ENCODE results near the gene BASP1.

The BASP1 gene

DNA sequence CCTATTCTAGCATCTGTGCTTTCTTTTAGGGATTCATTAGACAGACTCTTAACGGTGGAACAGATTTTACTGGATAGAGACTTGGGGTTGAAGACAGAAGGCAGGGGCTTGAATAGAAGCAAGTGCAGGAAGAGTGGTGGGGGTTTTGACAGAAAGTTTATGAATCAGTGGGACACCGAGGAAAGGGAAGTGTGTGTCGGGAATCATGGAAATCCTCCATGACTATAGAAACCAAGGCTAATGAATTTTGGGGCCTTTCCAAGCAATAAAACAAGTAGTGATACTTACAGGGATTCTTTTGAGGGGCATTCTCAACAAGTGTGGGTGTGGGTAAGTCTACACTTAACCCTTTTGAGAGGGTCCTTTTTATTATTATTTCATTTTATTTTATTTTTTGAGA is 12.8 kb downstream of the BASP1 start:
- Histone ChIP-seq H3K79me2 (ENCODE audit: low read length) (peaks cover 89% of the 10 kb centered on the region), H3K4me1 (ENCODE audit: low read length) (no peaks in the 10 kb centered on the region), H3K36me3 (replicated peaks; ENCODE audit: insufficient read depth, low read length) (no peaks in the 10 kb centered on the region)

DNA sequence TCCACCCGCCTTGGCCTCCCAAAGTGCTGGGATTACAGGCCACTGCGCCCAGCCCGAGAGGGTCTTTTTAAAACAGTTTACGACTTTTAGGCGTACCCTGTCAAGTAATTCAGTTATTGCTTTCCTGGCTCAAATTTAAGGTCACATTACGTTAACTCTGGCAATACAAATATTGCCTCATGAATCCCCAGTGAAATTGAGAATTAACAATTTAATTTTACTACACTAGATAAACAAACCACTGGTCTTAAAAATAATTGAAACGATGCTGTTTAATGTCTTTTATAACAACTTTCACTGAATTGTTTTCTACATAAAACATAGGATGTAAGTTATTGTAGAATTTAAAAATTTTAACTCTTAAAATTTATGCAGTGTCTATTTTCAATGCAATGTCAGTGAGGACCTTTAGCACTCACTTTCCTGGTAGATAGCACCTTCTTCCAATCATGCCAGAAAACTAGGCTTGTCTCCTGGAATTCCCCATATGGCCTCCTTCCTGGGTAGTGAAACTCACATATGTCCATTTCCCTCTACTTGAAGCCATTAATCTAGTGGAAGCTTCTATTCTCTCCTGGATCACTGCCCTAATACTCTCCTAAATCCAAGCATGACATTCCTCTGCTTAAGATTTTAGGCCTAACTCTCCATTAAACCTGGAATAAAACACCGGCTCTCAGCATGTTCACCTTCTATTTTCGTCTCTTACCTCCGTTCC is 13.5 kb downstream of the BASP1 start:
- Histone ChIP-seq H3K27ac (ENCODE audit: low read length) (no peak overlapping the region), H2AFZ (ENCODE audit: low read length) (no peak overlapping the region), H3K27me3 (replicated peaks; ENCODE audit: insufficient read depth, low read length) (no peaks in the 10 kb centered on the region), H3F3A (ENCODE audit: insufficient read depth, low read length) (no peaks in the 10 kb centered on the region), H3K4me2 (ENCODE audit: low read depth, low read length) (no peak overlapping the region), H3K4me1 (ENCODE audit: low read length) (no peaks in the 10 kb centered on the region), H3K4me3 (ENCODE audit: low read length) (no peak overlapping the region), H3K9ac (ENCODE audit: low read length) (no peak overlapping the region), H3K9me2 (replicated peaks; ENCODE audit: insufficient read depth, low read length) (no peaks in the 10 kb centered on the region), H3K36me3 (replicated peaks; ENCODE audit: insufficient read depth, low read length) (no peaks in the 10 kb centered on the region), H4K20me1 (ENCODE audit: insufficient read depth, low read length) (no peaks in the 10 kb centered on the region), H3K79me2 (ENCODE audit: low read length) (peaks cover 88% of the 10 kb centered on the region), H3K9me3 (replicated peaks; ENCODE audit: insufficient read depth, low read length) (no peaks in the 10 kb centered on the region)
- TF ChIP-seq, protein P1, sequence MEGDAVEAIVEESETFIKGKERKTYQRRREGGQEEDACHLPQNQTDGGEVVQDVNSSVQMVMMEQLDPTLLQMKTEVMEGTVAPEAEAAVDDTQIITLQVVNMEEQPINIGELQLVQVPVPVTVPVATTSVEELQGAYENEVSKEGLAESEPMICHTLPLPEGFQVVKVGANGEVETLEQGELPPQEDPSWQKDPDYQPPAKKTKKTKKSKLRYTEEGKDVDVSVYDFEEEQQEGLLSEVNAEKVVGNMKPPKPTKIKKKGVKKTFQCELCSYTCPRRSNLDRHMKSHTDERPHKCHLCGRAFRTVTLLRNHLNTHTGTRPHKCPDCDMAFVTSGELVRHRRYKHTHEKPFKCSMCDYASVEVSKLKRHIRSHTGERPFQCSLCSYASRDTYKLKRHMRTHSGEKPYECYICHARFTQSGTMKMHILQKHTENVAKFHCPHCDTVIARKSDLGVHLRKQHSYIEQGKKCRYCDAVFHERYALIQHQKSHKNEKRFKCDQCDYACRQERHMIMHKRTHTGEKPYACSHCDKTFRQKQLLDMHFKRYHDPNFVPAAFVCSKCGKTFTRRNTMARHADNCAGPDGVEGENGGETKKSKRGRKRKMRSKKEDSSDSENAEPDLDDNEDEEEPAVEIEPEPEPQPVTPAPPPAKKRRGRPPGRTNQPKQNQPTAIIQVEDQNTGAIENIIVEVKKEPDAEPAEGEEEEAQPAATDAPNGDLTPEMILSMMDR (IDR thresholded peaks at IDR 0.05; ENCODE audit: low read length): no peak
- TF ChIP-seq EZH2phosphoT487 (IDR thresholded peaks at IDR 0.05; ENCODE audit: low read length) (no peak), EZH2 (optimal IDR thresholded peaks at IDR 0.05; ENCODE audit: low read depth, low read length) (no peak)
- no peak for DNase-seq

More for the DNA sequence above, 12.8 kb downstream of the BASP1 start:
- H3K4me2 ChIP-seq (ENCODE audit: low read depth, low read length): no peak overlapping the region
- H3K27ac ChIP-seq (ENCODE audit: low read length): no peak overlapping the region
- no peaks in the 10 kb centered on the region for H4K20me1 ChIP-seq (ENCODE audit: insufficient read depth, low read length)
- no peaks in the 10 kb centered on the region for H3K9me2 ChIP-seq (replicated peaks; ENCODE audit: insufficient read depth, low read length)
- no peak overlapping the region for H3K9ac ChIP-seq (ENCODE audit: low read length)
- H3K4me3 ChIP-seq (ENCODE audit: low read length): no peak overlapping the region
- H2AFZ ChIP-seq (ENCODE audit: low read length): no peak overlapping the region
- no peaks in the 10 kb centered on the region for H3K9me3 ChIP-seq (replicated peaks; ENCODE audit: insufficient read depth, low read length)
- H3K27me3 ChIP-seq (replicated peaks; ENCODE audit: insufficient read depth, low read length): no peaks in the 10 kb centered on the region
- no peaks in the 10 kb centered on the region for H3F3A ChIP-seq (ENCODE audit: insufficient read depth, low read length)
- no peak for DNase-seq
- TF ChIP-seq EZH2phosphoT487 (IDR thresholded peaks at IDR 0.05; ENCODE audit: low read length) (no peak), EZH2 (optimal IDR thresholded peaks at IDR 0.05; ENCODE audit: low read depth, low read length) (no peak)
- TF ChIP-seq, protein P1 (IDR thresholded peaks at IDR 0.05; ENCODE audit: low read length): no peak

DNA sequence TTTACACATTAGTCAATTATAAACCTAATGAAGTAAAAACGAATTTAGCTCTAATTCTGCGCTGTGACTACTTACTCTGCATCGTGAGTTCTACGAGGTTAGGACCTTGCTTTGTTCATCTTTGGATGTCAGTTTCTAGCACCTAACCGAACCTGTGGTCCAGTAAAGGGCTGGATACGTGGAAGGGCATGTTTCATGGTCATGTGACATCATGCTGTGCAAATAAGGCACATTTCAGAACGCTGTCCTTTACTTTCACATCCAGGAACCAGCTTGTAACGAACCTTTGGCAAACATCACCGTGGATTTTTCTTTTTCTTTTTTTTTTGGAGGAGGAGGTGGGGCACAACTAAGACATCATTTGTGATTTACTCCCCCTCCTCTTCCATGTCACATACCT is 15.0 kb downstream of the BASP1 start:
- no peak overlapping the region for H3K4me2 ChIP-seq (ENCODE audit: low read depth, low read length)
- no peak overlapping the region for H3K9ac ChIP-seq (ENCODE audit: low read length)
- H3K79me2 ChIP-seq (ENCODE audit: low read length): peaks cover 90% of the 10 kb centered on the region
- no peaks in the 10 kb centered on the region for H3K4me1 ChIP-seq (ENCODE audit: low read length)
- H3K9me2 ChIP-seq (replicated peaks; ENCODE audit: insufficient read depth, low read length): no peaks in the 10 kb centered on the region
- no peaks in the 10 kb centered on the region for H4K20me1 ChIP-seq (ENCODE audit: insufficient read depth, low read length)
- no peak for TF ChIP-seq EZH2phosphoT487 (IDR thresholded peaks at IDR 0.05; ENCODE audit: low read length)
- TF ChIP-seq, protein P1 (IDR thresholded peaks at IDR 0.05; ENCODE audit: low read length): no peak
- H3K27me3 ChIP-seq (replicated peaks; ENCODE audit: insufficient read depth, low read length): no peaks in the 10 kb centered on the region
- H3F3A ChIP-seq (ENCODE audit: insufficient read depth, low read length): no peaks in the 10 kb centered on the region
- H3K4me3 ChIP-seq (ENCODE audit: low read length): no peak overlapping the region
- DNase-seq: no peak
- no peaks in the 10 kb centered on the region for H3K36me3 ChIP-seq (replicated peaks; ENCODE audit: insufficient read depth, low read length)
- no peak overlapping the region for H2AFZ ChIP-seq (ENCODE audit: low read length)
- H3K9me3 ChIP-seq (replicated peaks; ENCODE audit: insufficient read depth, low read length): no peaks in the 10 kb centered on the region
- no peak overlapping the region for H3K27ac ChIP-seq (ENCODE audit: low read length)
